GM21360 (cell line): Measurements from ENCODE around the gene ZNRF3.
"Not testable (repeated sequence)": the region's sequence is repeated elsewhere in the genome, so short reads cannot be mapped to it uniquely, and the experiment has no call there.

Source experiments
- ATAC-seq: cut with Tn5 transposase; IDR thresholded peaks from one replicate; pipeline ENCODE4 v1.9.1; 2021; ENCODE audit warnings: mild to moderate bottlenecking, moderate library complexity; ENCODE audit not compliant: unreplicated experiment

Gene ZNRF3

GRCh38 chr22:29030016-29030617 is 146.7 kb downstream of the ZNRF3 start:
- ATAC-seq: no peak

- no peak for ATAC-seq
Observed at GRCh38 chr22:29030618-29031226, 147.3 kb downstream of the ZNRF3 start.

- ATAC-seq: no peak
Observed at GRCh38 chr22:29031227-29032011, 148.0 kb downstream of the ZNRF3 start.

- no peak for ATAC-seq
Observed at GRCh38 chr22:29032014-29032475, 148.7 kb downstream of the ZNRF3 start.

GRCh38 chr22:29032584-29032983 is 149.2 kb downstream of the ZNRF3 start:
- ATAC-seq: no peak

- ATAC-seq: no peak
Observed at GRCh38 chr22:29037340-29037932, 154.1 kb downstream of the ZNRF3 start.

GRCh38 chr22:29039148-29039547 is 155.8 kb downstream of the ZNRF3 start:
- no peak for ATAC-seq

- not testable (repeated sequence) for ATAC-seq
Observed at GRCh38 chr22:29039684-29040083, 156.3 kb downstream of the ZNRF3 start.

- ATAC-seq: no peak
Observed at GRCh38 chr22:29040385-29041275, 157.3 kb downstream of the ZNRF3 start.

GRCh38 chr22:29041408-29041807 is 158.0 kb downstream of the ZNRF3 start:
- no peak for ATAC-seq

GRCh38 chr22:29043906-29044575 is 160.7 kb downstream of the ZNRF3 start:
- ATAC-seq: no peak

- ATAC-seq: no peak
Observed at GRCh38 chr22:29044657-29045176, 161.3 kb downstream of the ZNRF3 start.

GRCh38 chr22:29048822-29049654 is 165.7 kb downstream of the ZNRF3 start:
- no peak for ATAC-seq

GRCh38 chr22:29049655-29050263 is 166.4 kb downstream of the ZNRF3 start:
- no peak for ATAC-seq

- ATAC-seq: no peak
Observed at GRCh38 chr22:29050457-29050856, 167.1 kb downstream of the ZNRF3 start.

GRCh38 chr22:29053048-29053702 is 169.8 kb downstream of the ZNRF3 start:
- no peak for ATAC-seq

- no peak for ATAC-seq
Observed at GRCh38 chr22:29054251-29054767, 170.9 kb downstream of the ZNRF3 start.
